Gastroesophageal sphincter (tissue), 3 donors: Measurements from ENCODE around the gene ABHD6.

Source experiments
- POLR2A ChIP-seq, 2 donors: fragments of 450-650 bp; IDR thresholded peaks; one replicate each; pipeline ENCODE4 v1.6.1; 2017; ENCODE audit warnings: antibody characterized with exemption in 2 of 2, mild to moderate bottlenecking in 2 of 2, moderate library complexity in 1 of 2
- POLR2AphosphoS5 ChIP-seq: sonication (generic); formaldehyde crosslinking; IDR thresholded peaks from one replicate; pipeline ENCODE4 v1.6.1; 2017; ENCODE audit warnings: antibody characterized with exemption
- TF ChIP-seq, protein P1 (sequence below), 4 experiments: fragments of 200-600 bp in 2 of 4; fragments of 450-650 bp in 2 of 4; sonication (generic) in 1 of 4; IDR thresholded peaks; one replicate each; pipeline ENCODE4 v1.5.1; 2017 to 2019; ENCODE audit warnings: antibody characterized with exemption in 4 of 4, mild to moderate bottlenecking in 2 of 4, moderate library complexity in 2 of 4

- TF ChIP-seq, protein P1, sequence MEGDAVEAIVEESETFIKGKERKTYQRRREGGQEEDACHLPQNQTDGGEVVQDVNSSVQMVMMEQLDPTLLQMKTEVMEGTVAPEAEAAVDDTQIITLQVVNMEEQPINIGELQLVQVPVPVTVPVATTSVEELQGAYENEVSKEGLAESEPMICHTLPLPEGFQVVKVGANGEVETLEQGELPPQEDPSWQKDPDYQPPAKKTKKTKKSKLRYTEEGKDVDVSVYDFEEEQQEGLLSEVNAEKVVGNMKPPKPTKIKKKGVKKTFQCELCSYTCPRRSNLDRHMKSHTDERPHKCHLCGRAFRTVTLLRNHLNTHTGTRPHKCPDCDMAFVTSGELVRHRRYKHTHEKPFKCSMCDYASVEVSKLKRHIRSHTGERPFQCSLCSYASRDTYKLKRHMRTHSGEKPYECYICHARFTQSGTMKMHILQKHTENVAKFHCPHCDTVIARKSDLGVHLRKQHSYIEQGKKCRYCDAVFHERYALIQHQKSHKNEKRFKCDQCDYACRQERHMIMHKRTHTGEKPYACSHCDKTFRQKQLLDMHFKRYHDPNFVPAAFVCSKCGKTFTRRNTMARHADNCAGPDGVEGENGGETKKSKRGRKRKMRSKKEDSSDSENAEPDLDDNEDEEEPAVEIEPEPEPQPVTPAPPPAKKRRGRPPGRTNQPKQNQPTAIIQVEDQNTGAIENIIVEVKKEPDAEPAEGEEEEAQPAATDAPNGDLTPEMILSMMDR (IDR thresholded peaks at IDR 0.05) = no peak
- TF ChIP-seq POLR2AphosphoS5 (no peak), POLR2A (IDR thresholded peaks at IDR 0.05) (no peak)
Measured at GRCh38 chr3:58281069-58281468, 43.5 kb downstream of the ABHD6 start.
